MCF 10A (cell line): ENCODE data around the gene PPP2R5C. TPM values are rescaled to one million over a fixed set of nuclear protein-coding genes. Genes with fewer than 3 reads are reported as not detected.

Source experiments
- BruUV-seq: library from RNA; stranded (reverse); fragments of 400-500 nt; replicated peaks from 2 replicates; lab custom pipeline; 2021; lab: Mats Ljungman, UMichigan
- CTCF ChIA-PET: fragments of 300-600 bp; sonication (Branson Sonifier 250); formaldehyde crosslinking; extraction: SDS; loops from one replicate; lab custom pipeline; 2021; ENCODE audit warnings: antibody characterized with exemption, inconsistent platforms; lab: Yijun Ruan, JAX
- POLR2A ChIA-PET: fragments of 300-600, 350-650 bp; sonication (Branson Sonifier 250); formaldehyde crosslinking; extraction: SDS; loops from one replicate; lab custom pipeline; 2020; ENCODE audit warnings: antibody characterized with exemption, inconsistent platforms; lab: Yijun Ruan, JAX
- DNase-seq: peaks from one replicate; pipeline ENCODE4 v3.0.0-alpha.2; 2018; ENCODE audit not compliant: unreplicated experiment
- H3K27ac Mint-ChIP-seq: one replicate; pipeline ENCODE4 v1.8.0; 2022; ENCODE audit warnings: mild to moderate bottlenecking, low read depth, mixed read lengths; ENCODE audit not compliant: unreplicated experiment
- H3K27me3 Mint-ChIP-seq: one replicate; pipeline ENCODE4 v1.8.0; 2022; ENCODE audit warnings: mixed read lengths; ENCODE audit not compliant: insufficient read depth, unreplicated experiment
- H3K36me3 Mint-ChIP-seq: one replicate; pipeline ENCODE4 v1.8.0; 2022; ENCODE audit warnings: mild to moderate bottlenecking, moderate library complexity, mixed read lengths; ENCODE audit not compliant: insufficient read depth, unreplicated experiment
- H3K4me1 Mint-ChIP-seq: one replicate; pipeline ENCODE4 v1.8.0; 2022; ENCODE audit warnings: mixed read lengths; ENCODE audit not compliant: insufficient read depth, unreplicated experiment
- H3K4me3 Mint-ChIP-seq: one replicate; pipeline ENCODE4 v1.8.0; 2022; ENCODE audit warnings: mild to moderate bottlenecking, moderate library complexity, mixed read lengths; ENCODE audit not compliant: unreplicated experiment
- H3K9me3 Mint-ChIP-seq: one replicate; pipeline ENCODE4 v1.8.0; 2022; ENCODE audit warnings: mixed read lengths; ENCODE audit not compliant: unreplicated experiment
- CTCF ChIP-seq: fragments of 200-600 bp; IDR thresholded peaks from one replicate; pipeline ENCODE4 v1.8.0; 2022; ENCODE audit warnings: antibody characterized with exemption, mild to moderate bottlenecking; ENCODE audit not compliant: unreplicated experiment
- intact Hi-C: fragments of 100-400 bp; cut with micrococcal nuclease; formaldehyde crosslinking; loops from 2 replicates; pipeline ENCODE4 v1.14.1; 2022
- total RNA-seq: library from RNA; stranded (reverse); gene quantifications from 2 replicates; pipeline ENCODE4 v1.2.3, GENCODE V29; 2022

PPP2R5C gene
- total RNA-seq, 1 experiment from 2014 or later = 118 TPM

GRCh38 chr14:101716956-101717662 lies 44.4 kb upstream of the PPP2R5C start:
- ChIA-PET POLR2A (no interaction called here), CTCF (interaction anchor here (0.6 kb wide), 1 partner anchor 85 kb away, joined by 3 read pairs; no protein-coding TSS in a partner anchor)
- no peak for TF ChIP-seq CTCF
- peak; percentile 26 for DNase-seq
- intact Hi-C loops = no loop called here
- Mint-ChIP-seq H3K4me1 (peaks cover 4% of the 10 kb centered on the region), H3K36me3 (no peaks in the 10 kb centered on the region), H3K27me3 (no peaks in the 10 kb centered on the region), H3K4me3 (no peak overlapping the region), H3K9me3 (no peaks in the 10 kb centered on the region), H3K27ac (no peak overlapping the region)
- no TSS peak for BruUV-seq

GRCh38 chr14:101717663-101718490 lies 43.6 kb upstream of the PPP2R5C start:
- TF ChIP-seq CTCF = no peak
- H3K9me3 Mint-ChIP-seq = no peaks in the 10 kb centered on the region
- intact Hi-C loops = no loop called here

GRCh38 chr14:101719045-101719645 lies 42.4 kb upstream of the PPP2R5C start:
- DNase-seq = no peak
- no peak overlapping the region for H3K4me3 Mint-ChIP-seq
- no peaks in the 10 kb centered on the region for H3K9me3 Mint-ChIP-seq
- H3K27ac Mint-ChIP-seq = no peak overlapping the region
- BruUV-seq = no TSS peak
- no peaks in the 10 kb centered on the region for H3K27me3 Mint-ChIP-seq
- POLR2A ChIA-PET = interaction anchor here (1.1 to 1.3 kb wide), 2 partner anchors 12 to 38 kb away, joined by 3 to 4 read pairs; no protein-coding TSS in a partner anchor
- CTCF ChIA-PET = interaction anchor here (0.6 to 1.5 kb wide), 3 partner anchors 11 to 179 kb away, joined by 3 read pairs; no protein-coding TSS in a partner anchor
- TF ChIP-seq CTCF = no peak
- no peaks in the 10 kb centered on the region for H3K36me3 Mint-ChIP-seq
- intact Hi-C loops = no loop called here
- peaks cover 10% of the 10 kb centered on the region for H3K4me1 Mint-ChIP-seq

More at GRCh38 chr14:101717663-101718490, 43.6 kb upstream of the PPP2R5C start:
- ChIA-PET CTCF (no interaction called here), POLR2A (interaction anchor here (1.0 kb wide), 1 partner anchor 230 kb away, joined by 3 read pairs; no protein-coding TSS in a partner anchor)
- BruUV-seq = no TSS peak
- Mint-ChIP-seq H3K4me1 (peaks cover 10% of the 10 kb centered on the region), H3K4me3 (no peak overlapping the region), H3K27me3 (no peaks in the 10 kb centered on the region), H3K36me3 (no peaks in the 10 kb centered on the region), H3K27ac (no peak overlapping the region)
- DNase-seq = no peak
